GM19328 (cell line): ENCODE results near the gene SNCAIP.

ENCODE experiments used
- ATAC-seq: cut with Tn5 transposase; IDR thresholded peaks from one replicate; pipeline ENCODE4 v1.9.1; 2021; ENCODE audit warnings: mild to moderate bottlenecking, moderate library complexity; ENCODE audit not compliant: unreplicated experiment

SNCAIP gene

DNA sequence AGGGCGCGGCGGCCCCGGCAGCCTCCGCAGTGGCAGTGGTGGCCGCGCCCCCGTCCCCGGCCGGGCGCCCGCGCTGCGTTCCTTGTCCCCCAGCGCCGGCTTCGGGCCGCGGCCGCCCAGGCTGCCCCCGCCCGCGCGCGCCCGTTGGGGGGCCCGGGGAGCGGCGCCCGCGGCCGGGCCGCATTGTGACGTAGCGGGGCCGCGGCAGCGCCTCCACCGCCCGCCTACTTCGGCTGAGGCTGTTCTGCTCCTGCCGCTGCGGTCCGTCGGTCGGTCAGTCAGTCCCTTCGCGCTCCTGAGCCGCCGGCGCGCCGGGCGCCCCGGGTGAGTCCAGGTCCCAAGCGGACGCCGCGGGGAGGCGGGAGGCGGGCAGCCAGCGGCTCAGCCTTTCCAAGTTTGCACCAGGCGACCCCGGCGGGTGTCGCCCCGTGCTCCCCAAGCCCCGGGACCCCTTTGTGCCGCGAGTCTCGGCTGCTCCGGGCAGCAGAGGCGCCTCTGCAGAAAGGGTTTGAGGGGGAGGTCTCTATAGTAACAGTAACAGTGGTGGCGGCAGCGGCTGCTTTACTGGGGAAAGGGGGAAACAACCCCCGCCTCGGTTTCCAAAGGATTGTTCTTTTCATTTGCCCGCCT lies at the start of gene SNCAIP:
TSS of gene SNCAIP (plus strand) at position 277 of the 630 bp plus-strand sequence. CDS start 78,898 bp downstream, outside the sequence.
- no peak for ATAC-seq

DNA sequence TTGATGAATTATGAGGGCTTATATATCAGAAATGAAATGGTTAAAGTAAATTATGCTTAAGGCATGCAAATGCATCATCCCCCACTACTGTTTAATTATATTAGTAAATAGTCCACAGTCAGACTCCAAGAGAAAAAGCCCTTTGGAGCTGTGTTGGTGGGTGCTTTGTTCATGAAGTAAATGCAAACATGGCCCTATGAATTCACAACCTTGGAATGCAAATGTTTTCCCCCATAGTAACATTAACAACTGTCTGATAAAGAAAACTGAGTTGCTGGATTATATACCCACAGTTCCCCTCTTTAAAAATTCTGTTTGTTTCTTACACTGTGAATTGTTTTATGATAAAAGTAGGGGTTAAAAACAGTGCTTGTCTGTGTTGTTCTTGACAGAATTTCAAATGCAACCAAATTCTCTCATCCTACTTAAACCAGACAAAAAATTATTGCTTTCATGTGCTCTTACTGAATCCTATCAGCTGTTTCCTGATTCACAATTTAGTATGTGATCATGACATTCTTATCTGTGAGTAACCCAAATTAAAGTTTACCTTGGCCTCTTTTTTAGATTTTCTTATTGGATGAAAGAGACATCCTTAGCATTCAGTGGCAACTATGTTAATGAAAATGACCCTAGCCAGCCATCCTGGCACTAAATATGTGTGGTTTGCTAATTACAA lies 48.5 kb upstream of the SNCAIP start:
- ATAC-seq: no peak

DNA sequence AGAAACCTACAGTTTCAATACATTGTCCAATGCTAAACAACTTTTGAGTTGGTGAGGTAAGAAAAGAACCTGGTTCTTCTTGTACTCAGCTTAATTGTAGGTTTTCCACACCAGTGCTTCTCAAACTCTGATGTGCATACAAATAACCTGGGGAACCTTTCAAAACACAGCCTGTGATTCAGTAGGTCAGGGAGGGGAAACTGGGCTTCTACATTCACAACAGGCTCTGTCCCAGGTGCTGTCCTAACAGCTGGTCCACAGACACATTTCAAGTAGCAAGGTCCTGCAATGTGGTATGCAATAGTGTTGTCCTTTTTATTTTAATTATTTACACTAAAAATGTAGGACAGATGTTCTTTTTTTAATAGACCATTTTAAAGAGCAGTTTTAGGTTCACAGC lies 47.4 kb upstream of the SNCAIP start:
- no peak for ATAC-seq

DNA sequence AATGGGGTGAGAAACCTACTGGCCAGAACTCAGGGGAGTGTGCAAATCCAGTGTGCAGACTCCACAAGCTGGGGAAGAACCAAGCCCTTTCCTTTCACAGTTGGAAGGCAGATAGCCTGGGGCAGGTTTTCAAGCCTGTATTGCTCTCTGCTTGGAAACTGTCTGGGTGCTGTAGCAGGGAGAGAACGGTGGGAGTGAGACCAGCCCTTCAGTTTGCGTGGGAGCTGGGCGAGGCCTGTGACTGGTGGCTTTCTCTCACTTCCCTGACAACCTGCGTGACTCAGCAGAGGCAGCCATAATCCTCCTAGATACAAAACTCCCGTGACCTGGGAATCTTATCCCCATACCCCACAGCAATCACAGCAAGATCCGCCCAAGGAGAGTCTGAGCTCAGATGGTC lies 44.9 kb upstream of the SNCAIP start:
- no peak for ATAC-seq

DNA sequence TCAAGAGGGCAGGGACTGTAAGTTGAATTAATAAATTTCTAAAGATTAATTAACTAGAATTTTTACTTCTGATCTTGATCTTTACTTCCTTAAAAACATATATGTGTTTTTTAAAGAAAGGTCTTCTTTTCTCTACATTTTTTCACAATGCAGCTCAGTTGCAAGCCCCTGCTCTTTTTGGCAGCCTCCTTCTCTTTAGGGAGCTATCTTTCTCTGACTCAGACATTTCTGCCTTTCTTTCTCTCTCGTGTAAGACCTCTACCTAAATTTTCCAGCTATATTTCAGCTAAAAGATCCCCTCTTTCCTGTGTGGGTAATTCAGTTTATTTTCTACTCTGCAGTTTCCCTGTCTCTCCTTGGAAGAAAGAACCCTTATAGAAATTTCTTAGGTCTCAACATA lies 38.3 kb upstream of the SNCAIP start:
- no peak for ATAC-seq

DNA sequence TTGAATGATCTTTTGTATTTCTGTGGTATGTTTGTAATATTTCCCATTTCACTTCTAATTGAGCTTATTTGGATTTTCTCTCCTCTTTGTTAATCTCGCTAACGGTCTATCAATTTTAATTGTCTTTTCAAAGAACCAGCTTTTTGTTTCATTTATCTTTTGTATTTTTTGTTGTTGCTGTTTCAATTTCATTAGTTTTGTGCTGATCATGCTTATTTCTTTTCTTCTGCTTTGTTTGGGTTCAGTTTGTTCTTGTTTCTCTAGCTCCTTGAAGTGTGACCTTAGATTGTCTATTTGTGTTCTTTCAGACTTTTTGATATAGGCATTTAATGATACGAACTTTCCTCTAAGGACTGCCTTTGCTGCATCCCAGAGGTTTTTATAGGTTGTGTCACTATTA lies 28.4 kb upstream of the SNCAIP start:
- no peak for ATAC-seq

DNA sequence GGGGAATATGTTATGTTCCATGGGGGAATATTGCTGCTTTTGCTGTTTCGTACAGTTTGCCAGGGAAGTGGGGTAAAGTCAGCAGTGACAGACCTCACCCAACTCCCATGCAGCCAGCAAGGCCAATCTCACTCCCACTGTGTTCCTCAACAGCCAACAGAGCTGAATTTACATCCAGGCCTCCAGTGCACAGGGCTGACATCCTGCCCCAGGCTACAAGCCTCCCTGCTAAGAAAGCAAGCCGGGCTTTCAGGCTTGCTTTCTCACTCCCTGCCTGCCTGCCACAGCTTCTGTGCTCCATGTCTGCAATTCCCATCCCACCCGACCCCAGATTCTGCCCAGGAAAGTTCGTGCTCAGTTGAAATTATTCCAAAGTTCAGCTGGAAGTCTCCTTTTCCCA lies 25.5 kb upstream of the SNCAIP start:
- ATAC-seq: no peak

DNA sequence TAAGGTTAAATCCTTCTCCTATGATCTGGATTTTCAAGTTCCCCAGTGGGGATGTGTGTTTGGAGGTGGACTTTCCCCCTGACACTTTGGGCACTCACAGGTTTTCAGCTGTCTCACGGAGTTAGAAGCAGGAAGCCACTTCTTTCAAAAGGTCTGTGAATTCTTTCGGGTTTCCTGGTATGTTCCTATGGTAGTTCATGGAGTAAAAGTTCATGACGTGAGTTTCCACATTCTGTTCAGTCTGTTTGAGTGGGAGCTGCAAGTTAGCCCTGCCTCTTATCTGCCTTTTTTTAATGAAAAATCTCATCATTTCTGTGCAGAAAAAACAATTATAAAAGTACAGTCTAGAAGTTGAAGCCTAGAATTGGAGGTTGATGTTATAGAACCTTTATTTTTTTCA lies 24.9 kb upstream of the SNCAIP start:
- ATAC-seq: no peak

DNA sequence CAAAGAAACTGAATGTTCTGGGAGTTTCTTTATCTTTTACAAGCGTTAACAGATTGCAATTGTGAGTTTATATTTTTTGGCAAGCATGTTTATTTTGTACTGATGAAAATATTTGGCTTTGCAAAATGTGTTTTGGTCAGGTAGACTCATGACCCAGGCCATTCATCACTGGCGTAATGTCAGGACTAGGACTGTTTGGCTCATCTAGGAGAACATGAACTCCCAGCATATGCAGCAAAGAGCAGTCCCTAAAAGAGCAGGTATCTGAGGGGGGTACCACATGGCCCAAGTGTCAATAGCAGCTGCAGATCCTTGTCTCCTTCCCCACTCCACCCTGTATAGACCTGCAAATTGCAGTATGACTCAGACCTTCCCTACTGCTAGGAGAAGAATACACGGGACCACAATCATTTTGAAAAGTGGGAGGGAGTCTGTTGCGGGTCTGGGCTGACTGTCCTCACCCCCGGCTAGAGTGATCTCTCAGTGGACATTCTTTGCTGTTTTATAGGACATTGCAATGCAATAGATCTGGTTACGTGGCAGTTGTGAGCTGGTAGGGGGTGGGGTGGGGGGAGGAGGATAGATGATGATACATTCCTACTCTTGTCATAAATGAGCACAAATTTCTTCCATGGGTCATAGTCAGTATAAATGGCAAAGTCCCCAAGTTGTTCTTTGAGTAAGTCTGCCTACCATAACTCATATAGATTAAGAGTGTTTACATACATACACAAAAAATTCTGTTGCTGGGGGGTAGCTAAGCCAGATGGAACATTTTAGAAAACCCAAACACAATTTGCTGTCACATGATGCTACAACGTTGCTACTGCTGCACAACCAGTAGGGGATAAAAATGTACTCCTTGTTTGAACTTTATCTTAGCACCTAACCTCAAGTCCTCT lies 20.8 kb upstream of the SNCAIP start:
- no peak for ATAC-seq

DNA sequence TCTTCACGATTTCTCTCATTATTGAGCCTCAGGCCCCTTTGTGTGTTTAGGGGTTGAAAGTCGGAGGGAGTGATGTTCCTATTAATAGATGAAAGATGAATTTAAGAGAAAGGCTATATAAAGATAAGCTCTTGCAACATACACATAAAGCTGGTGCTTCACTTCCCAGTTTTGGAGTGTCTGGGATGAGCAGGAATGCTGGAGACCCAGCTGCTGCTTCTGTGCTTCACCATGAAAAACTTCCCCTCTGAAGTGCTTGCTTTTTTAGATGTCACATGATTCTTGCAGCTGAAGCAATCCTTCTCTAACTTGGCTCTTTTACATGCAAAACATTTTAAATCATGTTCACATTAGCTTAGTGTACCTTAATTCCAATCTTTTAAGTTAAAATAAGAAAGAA lies 19.7 kb upstream of the SNCAIP start:
- ATAC-seq: no peak

DNA sequence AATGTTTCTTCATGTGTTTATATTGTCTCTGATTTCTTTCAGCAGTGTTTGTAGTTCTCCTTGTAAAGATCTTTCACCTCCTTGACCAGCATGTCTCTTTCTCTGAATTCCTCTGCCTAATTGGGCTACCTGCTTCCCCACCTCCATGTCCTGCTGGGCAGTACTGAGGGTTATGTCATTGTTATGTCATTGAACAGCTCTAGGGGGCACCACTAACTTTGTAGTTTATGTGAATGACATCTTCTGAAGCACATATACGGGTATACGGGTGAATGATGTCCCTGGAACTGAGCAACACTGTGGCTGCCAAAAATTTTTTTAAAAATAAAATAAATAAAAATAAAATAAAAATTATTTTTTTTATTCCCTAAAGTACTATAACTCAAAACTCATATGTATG lies 16.9 kb upstream of the SNCAIP start:
- ATAC-seq: no peak

DNA sequence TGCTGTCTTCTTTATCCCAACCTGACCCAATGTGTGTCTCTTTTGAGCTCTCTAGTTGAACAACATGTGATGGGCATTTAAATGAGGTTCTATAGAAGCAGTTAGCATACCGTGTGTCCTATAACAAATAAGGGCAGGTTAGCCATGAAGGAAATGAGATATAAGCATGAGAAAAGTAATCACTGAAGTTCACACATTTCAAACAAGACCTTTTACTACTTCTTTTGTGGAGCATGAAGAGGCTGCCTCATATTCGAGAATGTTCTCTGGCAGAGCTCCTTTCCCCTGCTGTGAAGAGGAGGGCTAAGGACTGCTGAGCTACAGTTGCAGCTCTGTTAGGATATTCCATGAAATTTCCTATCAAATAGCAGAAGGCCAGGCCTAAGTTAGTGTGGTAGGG lies 15.2 kb upstream of the SNCAIP start:
- ATAC-seq: no peak

DNA sequence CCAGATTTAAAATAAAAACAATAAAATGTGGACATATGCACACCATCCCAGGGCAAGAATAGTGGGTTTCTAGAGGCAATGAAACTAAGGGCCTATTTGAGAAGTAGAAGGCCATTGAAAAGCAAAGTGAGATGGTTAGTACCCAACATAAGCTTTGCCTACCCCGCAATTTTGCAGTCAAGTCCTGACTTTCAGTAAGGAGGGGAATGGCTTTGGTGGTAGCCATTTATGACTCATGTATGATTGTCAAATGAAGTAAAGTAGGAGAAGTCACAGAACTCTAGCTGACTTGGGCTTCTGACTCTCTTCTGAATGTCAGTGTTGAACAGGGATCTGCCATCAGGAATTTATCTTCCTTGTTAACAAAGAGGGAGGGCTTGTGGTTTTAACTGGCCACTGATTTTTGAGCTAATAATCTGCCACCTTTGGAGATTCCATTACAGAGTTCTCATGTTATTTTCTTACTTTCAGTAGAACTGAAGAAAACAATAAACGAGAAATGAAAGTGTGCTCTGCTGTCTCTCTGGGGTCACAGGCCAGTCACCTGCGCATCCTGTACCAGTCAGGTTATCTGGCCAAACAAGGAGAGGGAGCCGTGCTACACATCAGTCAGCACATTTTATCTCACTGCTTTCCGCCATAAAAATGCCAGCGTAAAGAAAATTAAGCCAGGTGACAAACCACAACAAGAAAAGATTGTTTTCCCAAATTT lies 14.3 kb upstream of the SNCAIP start:
- ATAC-seq: peak; percentile 74

DNA sequence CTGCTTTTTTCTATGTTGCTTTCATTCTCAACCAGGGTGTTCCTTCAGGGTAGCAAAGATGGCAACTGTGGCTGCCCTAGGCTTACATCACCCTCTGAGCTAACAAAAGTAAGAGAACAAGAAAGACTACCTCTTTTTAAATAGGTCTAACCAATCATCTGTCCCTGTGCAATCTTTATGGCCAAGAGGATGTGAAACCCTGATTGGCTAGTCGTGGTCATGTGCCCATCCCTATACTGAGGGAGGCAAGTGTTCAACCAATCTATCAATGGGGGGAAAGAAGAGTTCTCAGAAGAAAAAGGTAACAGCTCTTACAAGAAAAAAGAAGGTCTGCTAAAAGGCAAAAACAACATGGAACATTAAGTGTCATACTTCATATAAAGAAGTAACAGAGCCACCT lies 11.7 kb upstream of the SNCAIP start:
- no peak for ATAC-seq

DNA sequence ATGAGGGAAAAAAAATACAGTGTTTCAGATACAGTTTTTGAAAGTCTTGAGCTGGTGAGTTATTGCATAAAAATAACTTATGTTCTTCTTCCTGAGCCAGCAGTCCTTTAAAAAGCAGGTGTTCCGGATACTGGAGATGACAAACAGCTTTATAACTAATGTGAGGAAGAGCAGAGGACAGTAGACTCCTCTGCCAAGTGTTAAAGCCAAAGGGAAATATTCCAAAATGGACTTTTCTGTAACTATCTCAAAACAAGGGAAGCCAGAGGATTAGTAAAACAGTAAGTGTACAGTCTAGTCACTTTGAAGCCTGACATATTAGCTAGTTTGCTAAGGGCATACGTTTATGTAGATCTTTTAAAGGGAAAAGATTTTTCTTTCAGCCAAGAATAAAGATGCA lies 11.0 kb upstream of the SNCAIP start:
- no peak for ATAC-seq

DNA sequence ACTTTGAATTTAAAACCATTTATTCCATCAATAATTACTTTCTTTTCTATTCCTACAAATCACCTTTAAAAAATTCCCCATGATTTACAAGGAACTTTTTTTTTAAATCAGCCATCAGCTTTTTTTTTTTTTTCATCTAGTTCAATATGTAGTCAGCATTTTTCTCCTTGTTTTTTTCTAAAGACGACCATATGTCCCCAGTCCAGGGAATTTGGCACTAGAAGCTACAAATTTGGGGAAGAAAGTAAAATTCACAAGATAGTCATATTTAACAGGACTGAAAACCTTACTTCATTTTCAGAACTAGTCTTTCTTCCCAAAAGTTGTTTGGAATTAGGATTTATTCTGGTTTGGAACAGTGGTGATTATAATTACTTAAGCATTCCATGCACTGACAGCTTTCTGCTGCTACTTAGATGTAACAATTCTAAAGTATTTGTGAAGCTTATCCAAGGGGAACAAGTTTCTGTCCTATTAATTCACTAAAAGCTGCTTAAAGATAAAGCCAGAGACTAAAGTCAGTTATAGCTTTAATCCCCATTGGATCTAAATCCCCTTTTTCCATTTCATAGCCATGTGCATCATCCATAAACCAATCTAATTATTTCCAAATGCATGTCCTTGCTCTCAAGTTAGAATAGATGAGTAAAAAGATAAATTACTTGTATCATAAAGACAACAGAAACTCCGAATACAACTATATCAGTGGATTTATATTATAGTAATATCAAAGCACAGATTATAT lies 7.4 kb upstream of the SNCAIP start:
- ATAC-seq: no peak

DNA sequence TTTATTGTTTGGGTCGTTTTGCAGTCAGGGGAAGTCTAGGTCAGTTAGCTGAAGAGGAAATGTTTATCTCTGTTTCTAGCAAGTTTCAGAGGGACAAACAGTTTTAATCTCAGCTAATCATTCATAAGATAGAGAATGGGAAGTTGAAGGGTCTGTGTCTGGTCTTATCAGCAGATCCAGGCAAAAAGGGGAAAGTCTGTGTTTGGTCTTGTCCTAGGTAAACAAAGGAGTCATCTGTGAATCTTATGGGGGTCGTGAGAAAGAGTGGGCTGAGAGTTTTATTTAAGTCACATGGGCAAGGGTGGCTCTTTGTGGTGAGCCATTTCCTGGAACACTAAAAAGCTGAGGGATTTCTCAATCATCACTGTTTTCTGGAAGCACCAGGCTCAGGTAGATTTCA lies 5.6 kb upstream of the SNCAIP start:
- ATAC-seq: no peak

DNA sequence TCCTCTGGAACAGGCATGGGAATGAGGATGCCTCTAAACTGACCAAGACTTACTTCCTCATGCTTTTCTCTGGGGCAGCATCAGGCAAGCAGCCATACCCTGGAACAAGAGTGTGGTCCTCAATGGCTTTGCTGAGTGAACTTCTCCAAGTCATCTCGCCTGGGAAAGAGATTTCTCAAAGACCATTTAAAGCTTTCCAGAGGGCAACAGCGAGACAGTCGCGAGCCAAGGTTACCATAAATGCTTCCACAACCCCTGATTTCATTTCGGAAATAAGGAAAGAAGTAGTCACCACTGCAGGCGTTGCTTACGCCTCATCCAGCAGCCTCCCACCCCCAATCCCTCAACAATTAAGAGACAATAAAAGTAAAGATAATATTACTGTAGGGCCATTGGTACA lies 1.1 kb upstream of the SNCAIP start:
- ATAC-seq: no peak

DNA sequence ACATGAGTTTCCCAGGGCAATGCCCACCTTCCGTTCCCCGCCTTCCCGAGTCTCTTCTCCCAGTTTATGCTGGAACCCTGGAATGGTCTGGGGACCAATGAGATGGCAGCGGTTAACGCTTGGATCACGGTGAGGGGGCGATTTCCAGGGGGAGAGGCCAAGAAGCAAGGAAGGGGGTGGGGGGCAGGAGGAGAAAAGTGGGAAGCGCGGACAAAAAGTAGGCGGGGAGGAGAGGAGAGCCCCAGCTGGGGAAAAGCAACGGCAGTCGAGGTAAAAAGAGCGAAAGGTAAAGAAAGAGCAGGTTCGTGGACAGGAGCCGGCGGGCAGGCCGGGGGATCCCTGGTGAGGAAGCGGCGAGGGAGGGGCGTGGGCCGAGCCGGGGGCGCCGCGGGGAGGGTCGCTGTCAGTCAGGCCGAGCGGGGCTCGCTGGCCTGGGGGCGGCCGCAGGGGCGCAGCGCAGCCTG lies 508 bp upstream of the SNCAIP start:
- ATAC-seq: no peak

DNA sequence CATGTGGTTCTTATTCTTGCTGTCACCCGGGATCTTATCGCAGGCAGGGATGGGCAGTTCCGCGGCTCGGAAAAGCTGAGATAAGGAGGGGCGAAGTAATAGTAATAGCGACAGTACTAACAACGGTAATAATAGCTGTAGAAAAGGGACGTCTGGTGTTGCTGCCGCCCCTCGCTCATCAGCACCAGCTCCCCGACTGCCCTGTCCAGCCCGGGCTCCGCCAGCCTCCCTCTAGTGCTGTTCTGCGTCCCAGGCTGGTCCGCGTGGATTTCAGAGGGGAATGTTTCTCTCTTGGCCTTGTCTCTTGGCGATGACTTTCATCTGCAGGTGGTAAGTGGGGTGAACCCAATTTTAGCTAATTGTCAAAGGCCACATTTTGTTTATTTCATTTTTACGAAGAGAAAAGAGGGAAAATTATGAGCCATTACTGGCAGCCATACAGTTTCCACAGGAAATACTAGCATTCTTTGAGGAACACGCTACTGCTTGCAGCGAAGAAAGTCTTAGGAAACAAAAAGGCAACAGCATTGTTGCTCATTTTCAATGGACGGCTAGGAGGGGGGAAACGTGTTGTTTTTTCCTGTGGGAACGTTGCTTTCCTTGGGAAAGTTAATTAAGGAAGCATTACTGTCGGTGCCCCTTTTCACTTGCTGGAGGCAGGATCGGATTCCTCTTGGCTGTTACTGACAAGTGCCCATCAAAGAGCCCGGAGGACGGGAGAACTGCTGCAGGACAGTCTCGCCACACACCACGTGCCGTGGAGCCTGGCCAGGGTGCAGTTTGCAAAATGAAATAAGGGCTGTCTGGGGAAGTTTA lies 762 bp downstream of the SNCAIP start:
- no peak for ATAC-seq
